Mammary epithelial cell (primary cell): ENCODE data around the gene FBLN2.

Source experiments
- EZH2 ChIP-seq: IDR thresholded peaks from 2 replicates; pipeline ENCODE4 v1.6.1; 2012; ENCODE audit warnings: low read length, inconsistent platforms, borderline replicate concordance
- TF ChIP-seq, protein P1 (sequence below), 2 donors: IDR thresholded peaks in 1 of 2; conservative IDR thresholded peaks in 1 of 2; 2 replicates each; pipeline ENCODE4 v1.5.1; 2011 to 2012; ENCODE audit warnings: inconsistent platforms in 2 of 2, low read length in 2 of 2, mild to moderate bottlenecking in 2 of 2, control low read depth in 1 of 2, low read depth in 1 of 2; ENCODE audit not compliant: insufficient read depth in 1 of 2; ENCODE audit errors: extremely low read depth in 1 of 2

- TF ChIP-seq EZH2 = no peak
- TF ChIP-seq, protein P1, sequence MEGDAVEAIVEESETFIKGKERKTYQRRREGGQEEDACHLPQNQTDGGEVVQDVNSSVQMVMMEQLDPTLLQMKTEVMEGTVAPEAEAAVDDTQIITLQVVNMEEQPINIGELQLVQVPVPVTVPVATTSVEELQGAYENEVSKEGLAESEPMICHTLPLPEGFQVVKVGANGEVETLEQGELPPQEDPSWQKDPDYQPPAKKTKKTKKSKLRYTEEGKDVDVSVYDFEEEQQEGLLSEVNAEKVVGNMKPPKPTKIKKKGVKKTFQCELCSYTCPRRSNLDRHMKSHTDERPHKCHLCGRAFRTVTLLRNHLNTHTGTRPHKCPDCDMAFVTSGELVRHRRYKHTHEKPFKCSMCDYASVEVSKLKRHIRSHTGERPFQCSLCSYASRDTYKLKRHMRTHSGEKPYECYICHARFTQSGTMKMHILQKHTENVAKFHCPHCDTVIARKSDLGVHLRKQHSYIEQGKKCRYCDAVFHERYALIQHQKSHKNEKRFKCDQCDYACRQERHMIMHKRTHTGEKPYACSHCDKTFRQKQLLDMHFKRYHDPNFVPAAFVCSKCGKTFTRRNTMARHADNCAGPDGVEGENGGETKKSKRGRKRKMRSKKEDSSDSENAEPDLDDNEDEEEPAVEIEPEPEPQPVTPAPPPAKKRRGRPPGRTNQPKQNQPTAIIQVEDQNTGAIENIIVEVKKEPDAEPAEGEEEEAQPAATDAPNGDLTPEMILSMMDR (conservative IDR thresholded peaks at IDR 0.05 in 1 of 2, IDR thresholded peaks at IDR 0.05 in 1 of 2; ENCODE audit: extremely low read depth in 1 of 2, insufficient read depth in 1 of 2, low read depth in 1 of 2, low read length in 2 of 2) = no peak
Observed at GRCh38 chr3:13559764-13560525, 11.0 kb downstream of the FBLN2 start.
